NOMO-1 treated with DMSO at 0.1 percent for 48 hours (cell line): ENCODE data around the gene ZNF485.

Source experiments
- DNase-seq: peaks from one replicate; lab custom pipeline; 2025; ENCODE audit not compliant: unreplicated experiment; lab: John Stamatoyannopoulos, UW

The ZNF485 gene

GRCh38 chr10:43667317-43667731, 61.1 kb downstream of the ZNF485 start:
- no peak for DNase-seq
